Uterus (tissue), 2 donors: ENCODE results near the gene B3GLCT.

ENCODE experiments used
- POLR2A ChIP-seq, 2 donors: fragments of 450-650 bp; IDR thresholded peaks; one replicate each; pipeline ENCODE4 v1.6.1; 2016; ENCODE audit warnings: antibody characterized with exemption in 2 of 2, mild to moderate bottlenecking in 1 of 2, moderate library complexity in 1 of 2
- TF ChIP-seq, protein P1 (sequence below), 4 experiments: fragments of 200-600 bp in 2 of 4; fragments of 450-650 bp in 2 of 4; sonication (generic) in 2 of 4; IDR thresholded peaks; one replicate each; pipeline ENCODE4 v1.5.1; 2016 to 2019; ENCODE audit warnings: antibody characterized with exemption in 4 of 4, mild to moderate bottlenecking in 2 of 4, moderate library complexity in 1 of 4

DNA sequence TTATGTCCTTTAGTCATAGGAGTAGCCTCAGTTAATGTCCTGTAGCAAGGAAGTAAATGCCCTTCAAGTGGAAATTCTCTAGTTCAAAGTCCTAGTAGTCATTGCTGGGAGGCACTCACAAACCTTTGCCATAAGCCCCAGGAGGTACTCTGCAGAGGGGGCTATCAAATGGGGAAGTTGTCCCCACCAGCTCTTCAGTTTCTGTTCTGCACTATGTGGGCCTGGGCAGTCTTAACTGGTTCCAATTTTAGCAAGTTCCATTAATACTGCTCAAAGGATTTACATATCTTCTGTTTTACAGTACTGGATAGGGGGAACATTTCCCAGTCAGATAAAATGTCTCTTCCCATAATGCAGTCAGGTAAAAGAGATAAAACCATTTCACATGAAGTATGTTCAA, 101.3 kb downstream of the B3GLCT start:
- no peak for TF ChIP-seq POLR2A (IDR thresholded peaks at IDR 0.05)
- TF ChIP-seq, protein P1, sequence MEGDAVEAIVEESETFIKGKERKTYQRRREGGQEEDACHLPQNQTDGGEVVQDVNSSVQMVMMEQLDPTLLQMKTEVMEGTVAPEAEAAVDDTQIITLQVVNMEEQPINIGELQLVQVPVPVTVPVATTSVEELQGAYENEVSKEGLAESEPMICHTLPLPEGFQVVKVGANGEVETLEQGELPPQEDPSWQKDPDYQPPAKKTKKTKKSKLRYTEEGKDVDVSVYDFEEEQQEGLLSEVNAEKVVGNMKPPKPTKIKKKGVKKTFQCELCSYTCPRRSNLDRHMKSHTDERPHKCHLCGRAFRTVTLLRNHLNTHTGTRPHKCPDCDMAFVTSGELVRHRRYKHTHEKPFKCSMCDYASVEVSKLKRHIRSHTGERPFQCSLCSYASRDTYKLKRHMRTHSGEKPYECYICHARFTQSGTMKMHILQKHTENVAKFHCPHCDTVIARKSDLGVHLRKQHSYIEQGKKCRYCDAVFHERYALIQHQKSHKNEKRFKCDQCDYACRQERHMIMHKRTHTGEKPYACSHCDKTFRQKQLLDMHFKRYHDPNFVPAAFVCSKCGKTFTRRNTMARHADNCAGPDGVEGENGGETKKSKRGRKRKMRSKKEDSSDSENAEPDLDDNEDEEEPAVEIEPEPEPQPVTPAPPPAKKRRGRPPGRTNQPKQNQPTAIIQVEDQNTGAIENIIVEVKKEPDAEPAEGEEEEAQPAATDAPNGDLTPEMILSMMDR (IDR thresholded peaks at IDR 0.05) = no peak
